ENCODE measurements around the gene CEP152. TPM values are rescaled to one million over a fixed set of nuclear protein-coding genes. Genes with fewer than 3 reads are reported as not detected.

Gene CEP152
- total RNA-seq, 2 experiments from 2014 or later, result 38.4 to 58.9 TPM

- H3K27ac Mint-ChIP-seq, result no peak overlapping the region
- no peaks in the 10 kb centered on the region for H3K4me1 Mint-ChIP-seq
- peaks cover 33% of the 10 kb centered on the region for H3K27me3 Mint-ChIP-seq
- no peak for DNase-seq
- no peak for ATAC-seq
- H3K4me3 Mint-ChIP-seq, result no peak overlapping the region
- peaks cover 2% of the 10 kb centered on the region for H3K9me3 Mint-ChIP-seq (ENCODE audit: low read depth)
- CTCF ChIA-PET, result no interaction called here
- H3K36me3 Mint-ChIP-seq, result peaks cover 4% of the 10 kb centered on the region
Observed at GRCh38 chr15:48833526-48834239, 22.8 kb upstream of the CEP152 start.

- peaks cover 27% of the 10 kb centered on the region for H3K27me3 Mint-ChIP-seq
- CTCF ChIA-PET, result no interaction called here
Observed at GRCh38 chr15:48832648-48833047, 21.8 kb upstream of the CEP152 start.

GRCh38 chr15:48828906-48829305 lies 18.0 kb upstream of the CEP152 start:
- H3K4me1 Mint-ChIP-seq, result no peaks in the 10 kb centered on the region
- H3K27me3 Mint-ChIP-seq, result peaks cover 24% of the 10 kb centered on the region
- ATAC-seq (no peak), DNase-seq (no peak)
- H3K36me3 Mint-ChIP-seq, result peaks cover 3% of the 10 kb centered on the region
- H3K9me3 Mint-ChIP-seq (ENCODE audit: low read depth), result peaks cover 2% of the 10 kb centered on the region
- H3K4me3 Mint-ChIP-seq, result no peak overlapping the region
- CTCF ChIA-PET, result no interaction called here
- no peak overlapping the region for H3K27ac Mint-ChIP-seq

More at GRCh38 chr15:48832648-48833047, 21.8 kb upstream of the CEP152 start:
- Mint-ChIP-seq H3K36me3 (peaks cover 3% of the 10 kb centered on the region), H3K4me1 (no peaks in the 10 kb centered on the region), H3K9me3 (ENCODE audit: low read depth) (peaks cover 2% of the 10 kb centered on the region), H3K27ac (no peak overlapping the region), H3K4me3 (no peak overlapping the region)
- DNase-seq (no peak), ATAC-seq (no peak)

GRCh38 chr15:48828471-48828870 lies 17.6 kb upstream of the CEP152 start:
- no peaks in the 10 kb centered on the region for H3K4me1 Mint-ChIP-seq
- CTCF ChIA-PET, result no interaction called here

GRCh38 chr15:48825075-48825474 lies 14.2 kb upstream of the CEP152 start:
- DNase-seq (no peak), ATAC-seq (no peak)
- H3K4me3 Mint-ChIP-seq, result no peak overlapping the region
- H3K27me3 Mint-ChIP-seq, result peaks cover 19% of the 10 kb centered on the region
- CTCF ChIA-PET, result no interaction called here
- H3K36me3 Mint-ChIP-seq, result peaks cover 3% of the 10 kb centered on the region
- no peaks in the 10 kb centered on the region for H3K4me1 Mint-ChIP-seq
- no peaks in the 10 kb centered on the region for H3K9me3 Mint-ChIP-seq (ENCODE audit: low read depth)
- no peak overlapping the region for H3K27ac Mint-ChIP-seq

More at GRCh38 chr15:48828471-48828870, 17.6 kb upstream of the CEP152 start:
- peaks cover 25% of the 10 kb centered on the region for H3K27me3 Mint-ChIP-seq
- H3K27ac Mint-ChIP-seq, result no peak overlapping the region
- peaks cover 2% of the 10 kb centered on the region for H3K9me3 Mint-ChIP-seq (ENCODE audit: low read depth)
- no peak for DNase-seq
- no peak overlapping the region for H3K4me3 Mint-ChIP-seq
- no peak for ATAC-seq
- H3K36me3 Mint-ChIP-seq, result peaks cover 3% of the 10 kb centered on the region

- no peak for DNase-seq
- CTCF ChIA-PET, result no interaction called here
- H3K27me3 Mint-ChIP-seq, result peaks cover 19% of the 10 kb centered on the region
- H3K27ac Mint-ChIP-seq, result no peak overlapping the region
- H3K36me3 Mint-ChIP-seq, result peaks cover 3% of the 10 kb centered on the region
- no peaks in the 10 kb centered on the region for H3K4me1 Mint-ChIP-seq
- H3K4me3 Mint-ChIP-seq, result no peak overlapping the region
- no peak for ATAC-seq
- no peaks in the 10 kb centered on the region for H3K9me3 Mint-ChIP-seq (ENCODE audit: low read depth)
Observed at GRCh38 chr15:48823706-48824105, 12.8 kb upstream of the CEP152 start.

- ATAC-seq, result no peak
- no peaks in the 10 kb centered on the region for H3K9me3 Mint-ChIP-seq (ENCODE audit: low read depth)
- no peak for DNase-seq
- H3K27me3 Mint-ChIP-seq, result peaks cover 20% of the 10 kb centered on the region
- peaks cover 3% of the 10 kb centered on the region for H3K36me3 Mint-ChIP-seq
- no peak overlapping the region for H3K27ac Mint-ChIP-seq
- no peak overlapping the region for H3K4me3 Mint-ChIP-seq
- CTCF ChIA-PET, result no interaction called here
- H3K4me1 Mint-ChIP-seq, result no peaks in the 10 kb centered on the region
Observed at GRCh38 chr15:48823237-48823636, 12.4 kb upstream of the CEP152 start.

- Mint-ChIP-seq H3K36me3 (no peaks in the 10 kb centered on the region), H3K27ac (no peak overlapping the region), H3K27me3 (peaks cover 23% of the 10 kb centered on the region), H3K9me3 (ENCODE audit: low read depth) (no peaks in the 10 kb centered on the region), H3K4me3 (no peak overlapping the region), H3K4me1 (peaks cover 14% of the 10 kb centered on the region)
- CTCF ChIA-PET, result interaction anchor here (1.1 kb wide), 1 partner anchor 63 kb away, joined by 3 read pairs; the partner anchor contains the start of gene EID1
- DNase-seq (no peak), ATAC-seq (no peak)
Observed at GRCh38 chr15:48814286-48814685, 3.4 kb upstream of the CEP152 start.

- CTCF ChIA-PET, result interaction anchor here (0.6 to 2.7 kb wide), 11 partner anchors 10 to 452 kb away, joined by 3 to 7 read pairs (median 4); partner anchors contain the start of genes GALK2 and SHC4
- Mint-ChIP-seq H3K4me3 (peak overlapping the region; percentile 81), H3K36me3 (peaks cover 3% of the 10 kb centered on the region), H3K4me1 (peaks cover 26% of the 10 kb centered on the region), H3K9me3 (ENCODE audit: low read depth) (no peaks in the 10 kb centered on the region), H3K27ac (peak overlapping the region; percentile 2), H3K27me3 (peaks cover 14% of the 10 kb centered on the region)
- no peak for DNase-seq
- no peak for ATAC-seq
Observed at GRCh38 chr15:48811325-48811958, 573 bp upstream of the CEP152 start.

- CTCF ChIA-PET, result interaction anchor here (0.7 to 1.9 kb wide), 3 partner anchors 20 to 170 kb away, joined by 3 to 7 read pairs (median 3); no protein-coding TSS in a partner anchor
- ATAC-seq (no peak), DNase-seq (no peak)
- no peak overlapping the region for H3K27ac Mint-ChIP-seq
- no peaks in the 10 kb centered on the region for H3K9me3 Mint-ChIP-seq (ENCODE audit: low read depth)
- H3K4me1 Mint-ChIP-seq, result peaks cover 55% of the 10 kb centered on the region
- H3K36me3 Mint-ChIP-seq, result peaks cover 28% of the 10 kb centered on the region
- no peaks in the 10 kb centered on the region for H3K27me3 Mint-ChIP-seq
- no peak overlapping the region for H3K4me3 Mint-ChIP-seq
Observed at GRCh38 chr15:48806151-48806550, 4.7 kb downstream of the CEP152 start.

- ATAC-seq (no peak), DNase-seq (no peak)
- H3K27ac Mint-ChIP-seq, result no peak overlapping the region
- no peaks in the 10 kb centered on the region for H3K27me3 Mint-ChIP-seq
- H3K4me3 Mint-ChIP-seq, result no peak overlapping the region
- peaks cover 28% of the 10 kb centered on the region for H3K36me3 Mint-ChIP-seq
- CTCF ChIA-PET, result interaction anchor here (1.1 to 1.9 kb wide), 2 partner anchors 19 to 56 kb away, joined by 3 to 7 read pairs; no protein-coding TSS in a partner anchor
- peaks cover 55% of the 10 kb centered on the region for H3K4me1 Mint-ChIP-seq
- H3K9me3 Mint-ChIP-seq (ENCODE audit: low read depth), result no peaks in the 10 kb centered on the region
Observed at GRCh38 chr15:48805591-48805990, 5.3 kb downstream of the CEP152 start.

- CTCF ChIA-PET, result no interaction called here
- Mint-ChIP-seq H3K27me3 (no peaks in the 10 kb centered on the region), H3K4me3 (no peak overlapping the region), H3K9me3 (ENCODE audit: low read depth) (no peaks in the 10 kb centered on the region), H3K36me3 (peaks cover 31% of the 10 kb centered on the region), H3K27ac (no peak overlapping the region), H3K4me1 (peaks cover 47% of the 10 kb centered on the region)
- DNase-seq (no peak), ATAC-seq (no peak)
Observed at GRCh38 chr15:48803877-48804276, 7.0 kb downstream of the CEP152 start.

- peaks cover 51% of the 10 kb centered on the region for H3K4me1 Mint-ChIP-seq
- no peak overlapping the region for H3K27ac Mint-ChIP-seq
- CTCF ChIA-PET, result interaction anchor here (1.0 to 1.8 kb wide), 2 partner anchors 13 to 173 kb away, joined by 3 to 5 read pairs; no protein-coding TSS in a partner anchor
- DNase-seq, result no peak
- H3K9me3 Mint-ChIP-seq (ENCODE audit: low read depth), result no peaks in the 10 kb centered on the region
- H3K27me3 Mint-ChIP-seq, result no peaks in the 10 kb centered on the region
- H3K4me3 Mint-ChIP-seq, result no peak overlapping the region
- ATAC-seq, result peak; percentile 39
- peaks cover 29% of the 10 kb centered on the region for H3K36me3 Mint-ChIP-seq
Observed at GRCh38 chr15:48802867-48803266, 8.0 kb downstream of the CEP152 start.

GRCh38 chr15:48802257-48802656 lies 8.6 kb downstream of the CEP152 start:
- DNase-seq (no peak), ATAC-seq (no peak)
- Mint-ChIP-seq H3K4me1 (peaks cover 56% of the 10 kb centered on the region), H3K4me3 (no peak overlapping the region), H3K27ac (no peak overlapping the region), H3K9me3 (ENCODE audit: low read depth) (no peaks in the 10 kb centered on the region), H3K27me3 (no peaks in the 10 kb centered on the region), H3K36me3 (peaks cover 32% of the 10 kb centered on the region)
- CTCF ChIA-PET, result interaction anchor here (1.0 to 1.8 kb wide), 3 partner anchors 13 to 173 kb away, joined by 3 to 6 read pairs (median 5); no protein-coding TSS in a partner anchor
